ENCODE measurements around the gene DNM1.

Gene DNM1

GRCh38 chr9:128206484-128206883, 3.3 kb downstream of the DNM1 start:
- DNase-seq = no peak

GRCh38 chr9:128206916-128207910, 4.0 kb downstream of the DNM1 start:
- no peak for DNase-seq

DNA sequence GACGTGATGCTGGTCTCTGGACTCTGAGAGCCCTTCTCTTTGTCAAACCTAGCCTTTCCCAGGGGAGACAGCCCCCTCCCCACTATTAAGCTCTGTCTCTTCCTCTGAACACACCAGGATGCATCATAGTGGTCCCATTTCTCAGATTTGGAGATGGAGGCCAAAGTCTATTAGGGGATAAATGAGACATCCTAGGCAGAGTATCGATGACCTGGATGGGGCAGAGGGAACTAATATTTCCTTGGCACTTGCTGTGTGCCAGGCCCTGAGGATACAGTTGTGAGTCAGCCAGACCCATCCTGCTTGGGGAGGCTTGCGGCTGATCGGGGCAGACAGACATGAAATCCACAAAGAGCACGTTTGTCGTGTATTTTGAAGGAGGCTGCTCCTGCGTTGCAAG, 5.2 kb downstream of the DNM1 start:
- DNase-seq = no peak

- no peak for DNase-seq
Observed at GRCh38 chr9:128208946-128209669, 5.9 kb downstream of the DNM1 start.

GRCh38 chr9:128211186-128211980, 8.2 kb downstream of the DNM1 start:
- DNase-seq = no peak

GRCh38 chr9:128211981-128212281, 8.8 kb downstream of the DNM1 start:
- DNase-seq = no peak

GRCh38 chr9:128213746-128214497, 10.7 kb downstream of the DNM1 start:
- no peak for DNase-seq

- no peak for DNase-seq
Observed at GRCh38 chr9:128214571-128215490, 11.7 kb downstream of the DNM1 start.

GRCh38 chr9:128215491-128216409, 12.6 kb downstream of the DNM1 start:
- DNase-seq = no peak

- no peak for DNase-seq
Observed at GRCh38 chr9:128216781-128217553, 13.8 kb downstream of the DNM1 start.

- DNase-seq = no peak
Observed at GRCh38 chr9:128218172-128218517, 15.0 kb downstream of the DNM1 start.

DNA sequence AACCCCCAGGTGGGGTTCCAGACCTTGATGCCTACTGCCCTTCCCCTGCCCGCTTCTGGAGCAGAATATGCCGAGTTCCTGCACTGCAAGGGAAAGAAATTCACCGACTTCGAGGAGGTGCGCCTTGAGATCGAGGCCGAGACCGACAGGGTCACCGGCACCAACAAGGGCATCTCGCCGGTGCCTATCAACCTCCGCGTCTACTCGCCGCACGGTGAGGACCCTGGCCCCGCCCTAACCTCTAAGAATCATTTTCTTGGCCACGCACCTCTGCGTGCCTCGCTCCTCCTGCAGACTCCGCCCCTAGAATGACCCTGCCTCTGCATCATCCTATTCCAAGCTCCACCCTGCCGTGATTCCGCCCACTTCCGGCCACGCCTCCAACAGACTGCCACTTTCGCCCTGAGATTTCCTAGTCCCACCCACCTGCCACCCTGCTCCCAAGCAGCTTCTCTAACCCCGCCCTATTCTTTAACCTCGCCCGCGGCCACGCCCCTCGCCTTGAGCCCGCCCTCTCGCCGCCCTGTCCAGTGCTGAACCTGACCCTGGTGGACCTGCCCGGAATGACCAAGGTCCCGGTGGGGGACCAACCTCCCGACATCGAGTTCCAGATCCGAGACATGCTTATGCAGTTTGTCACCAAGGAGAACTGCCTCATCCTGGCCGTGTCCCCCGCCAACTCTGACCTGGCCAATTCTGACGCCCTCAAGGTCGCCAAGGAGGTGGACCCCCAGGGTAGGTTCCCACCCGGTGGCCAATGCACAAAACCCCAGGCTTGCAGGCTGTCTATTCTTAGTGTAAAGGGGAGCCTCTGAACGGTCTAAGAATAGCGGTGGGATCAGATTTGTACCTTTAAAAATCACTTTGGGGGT, 15.6 kb downstream of the DNM1 start:
- DNase-seq = no peak

GRCh38 chr9:128219831-128220230, 16.7 kb downstream of the DNM1 start:
- DNase-seq = no peak

GRCh38 chr9:128222026-128222425, 18.8 kb downstream of the DNM1 start:
- DNase-seq = no peak

GRCh38 chr9:128222880-128223670, 19.9 kb downstream of the DNM1 start:
- no peak for DNase-seq

DNA sequence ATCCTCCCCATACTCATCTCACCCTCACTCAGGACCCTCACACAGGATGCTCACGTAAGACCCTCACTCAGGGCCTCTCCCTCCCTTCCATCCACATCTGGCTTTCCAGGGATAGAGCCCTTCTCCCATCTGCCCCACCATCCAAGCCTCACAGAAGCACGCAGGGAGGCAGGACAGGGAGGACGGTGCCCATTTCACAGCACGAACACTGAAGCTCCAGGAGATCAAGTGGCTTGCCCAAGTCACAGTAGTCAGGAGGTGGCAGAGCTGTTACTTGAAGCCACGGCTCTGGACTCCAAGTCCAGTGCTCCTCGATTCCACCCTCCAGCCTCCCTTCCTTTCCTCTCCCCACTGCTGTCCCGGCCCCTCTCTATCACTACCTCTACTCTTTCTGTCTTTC, 21.7 kb downstream of the DNM1 start:
- no peak for DNase-seq

DNA sequence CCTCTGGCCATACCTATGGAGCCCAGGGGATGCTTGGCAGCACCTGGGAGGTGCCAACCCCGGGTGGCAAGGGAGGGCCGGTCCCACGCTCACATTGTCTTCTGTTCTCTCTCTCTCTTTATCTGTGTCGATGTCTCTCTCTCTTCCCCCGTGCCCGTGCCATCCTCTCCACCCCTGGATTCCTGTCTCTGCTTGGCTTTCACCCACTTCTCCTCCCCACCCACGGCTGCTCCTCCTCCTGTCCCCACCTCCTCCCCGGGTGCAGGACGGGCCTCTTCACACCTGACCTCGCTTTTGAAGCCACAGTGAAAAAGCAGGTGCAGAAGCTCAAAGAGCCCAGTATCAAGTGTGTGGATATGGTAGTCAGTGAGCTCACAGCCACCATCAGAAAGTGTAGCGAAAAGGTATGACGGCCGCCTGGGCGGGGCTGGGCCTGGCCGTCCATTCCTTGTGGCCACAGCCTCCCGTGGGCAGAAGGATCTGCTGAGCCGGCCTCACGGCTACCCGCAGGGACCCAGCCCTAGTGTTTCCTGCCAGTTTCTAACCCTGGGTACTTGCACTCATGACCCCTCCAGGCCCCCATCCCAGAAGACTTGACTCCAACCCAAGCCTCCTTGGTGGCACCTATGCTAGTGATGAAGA, 22.7 kb downstream of the DNM1 start:
- DNase-seq = no peak

All from cortex of kidney (tissue), 1 donor.